Activated T-helper 9 cell treated with anti-CD3 and anti-CD28 coated beads, Interleukin-2, amount 50 U/mL, for 16 hours (primary cell): Measurements from ENCODE around the gene UBR3.
"Not testable (repeated sequence)": the region's sequence is repeated elsewhere in the genome, so short reads cannot be mapped to it uniquely, and the experiment has no call there.

Experiments
- DNase-seq: peaks from one replicate; pipeline ENCODE4 v3.0.0-alpha.2; 2020; ENCODE audit warnings: low read depth

Gene UBR3, protein sequence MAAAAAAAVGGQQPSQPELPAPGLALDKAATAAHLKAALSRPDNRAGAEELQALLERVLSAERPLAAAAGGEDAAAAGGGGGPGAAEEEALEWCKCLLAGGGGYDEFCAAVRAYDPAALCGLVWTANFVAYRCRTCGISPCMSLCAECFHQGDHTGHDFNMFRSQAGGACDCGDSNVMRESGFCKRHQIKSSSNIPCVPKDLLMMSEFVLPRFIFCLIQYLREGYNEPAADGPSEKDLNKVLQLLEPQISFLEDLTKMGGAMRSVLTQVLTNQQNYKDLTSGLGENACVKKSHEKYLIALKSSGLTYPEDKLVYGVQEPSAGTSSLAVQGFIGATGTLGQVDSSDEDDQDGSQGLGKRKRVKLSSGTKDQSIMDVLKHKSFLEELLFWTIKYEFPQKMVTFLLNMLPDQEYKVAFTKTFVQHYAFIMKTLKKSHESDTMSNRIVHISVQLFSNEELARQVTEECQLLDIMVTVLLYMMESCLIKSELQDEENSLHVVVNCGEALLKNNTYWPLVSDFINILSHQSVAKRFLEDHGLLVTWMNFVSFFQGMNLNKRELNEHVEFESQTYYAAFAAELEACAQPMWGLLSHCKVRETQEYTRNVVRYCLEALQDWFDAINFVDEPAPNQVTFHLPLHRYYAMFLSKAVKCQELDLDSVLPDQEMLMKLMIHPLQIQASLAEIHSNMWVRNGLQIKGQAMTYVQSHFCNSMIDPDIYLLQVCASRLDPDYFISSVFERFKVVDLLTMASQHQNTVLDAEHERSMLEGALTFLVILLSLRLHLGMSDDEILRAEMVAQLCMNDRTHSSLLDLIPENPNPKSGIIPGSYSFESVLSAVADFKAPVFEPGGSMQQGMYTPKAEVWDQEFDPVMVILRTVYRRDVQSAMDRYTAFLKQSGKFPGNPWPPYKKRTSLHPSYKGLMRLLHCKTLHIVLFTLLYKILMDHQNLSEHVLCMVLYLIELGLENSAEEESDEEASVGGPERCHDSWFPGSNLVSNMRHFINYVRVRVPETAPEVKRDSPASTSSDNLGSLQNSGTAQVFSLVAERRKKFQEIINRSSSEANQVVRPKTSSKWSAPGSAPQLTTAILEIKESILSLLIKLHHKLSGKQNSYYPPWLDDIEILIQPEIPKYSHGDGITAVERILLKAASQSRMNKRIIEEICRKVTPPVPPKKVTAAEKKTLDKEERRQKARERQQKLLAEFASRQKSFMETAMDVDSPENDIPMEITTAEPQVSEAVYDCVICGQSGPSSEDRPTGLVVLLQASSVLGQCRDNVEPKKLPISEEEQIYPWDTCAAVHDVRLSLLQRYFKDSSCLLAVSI (N-terminal part only)

DNA sequence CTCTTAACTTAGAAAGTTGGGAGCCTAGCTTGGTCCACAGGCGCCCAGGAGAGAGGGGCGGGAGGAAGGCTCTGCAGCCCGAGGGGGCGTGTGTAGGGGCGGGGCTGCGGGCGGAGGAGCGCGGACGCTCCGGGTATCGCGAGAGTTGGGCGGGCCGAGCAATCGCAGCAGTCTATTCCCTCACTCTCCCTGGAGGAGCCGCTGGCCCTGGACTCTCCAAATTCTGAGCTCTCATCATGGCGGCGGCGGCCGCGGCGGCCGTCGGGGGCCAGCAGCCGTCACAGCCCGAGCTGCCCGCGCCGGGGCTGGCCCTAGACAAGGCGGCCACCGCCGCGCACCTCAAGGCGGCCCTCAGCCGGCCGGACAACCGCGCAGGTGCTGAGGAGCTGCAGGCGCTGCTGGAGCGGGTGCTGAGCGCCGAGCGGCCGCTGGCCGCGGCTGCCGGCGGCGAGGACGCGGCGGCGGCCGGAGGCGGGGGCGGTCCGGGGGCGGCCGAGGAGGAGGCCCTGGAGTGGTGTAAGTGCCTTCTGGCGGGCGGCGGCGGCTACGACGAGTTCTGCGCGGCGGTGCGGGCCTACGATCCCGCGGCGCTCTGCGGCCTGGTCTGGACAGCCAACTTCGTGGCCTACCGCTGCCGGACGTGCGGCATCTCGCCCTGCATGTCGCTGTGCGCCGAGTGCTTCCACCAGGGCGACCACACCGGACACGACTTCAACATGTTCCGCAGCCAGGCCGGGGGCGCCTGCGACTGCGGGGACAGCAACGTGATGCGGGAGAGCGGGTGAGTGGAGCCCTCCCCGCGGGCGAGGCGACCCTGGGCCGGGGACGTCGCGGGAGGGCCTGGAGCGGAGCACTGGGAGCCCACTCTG lies at the start of gene UBR3:
TSS of gene UBR3 (plus strand) at position 183 of the 869 bp plus-strand sequence. CDS start at position 237, 54 bp downstream.
- DNase-seq, result peak; percentile 84

DNA sequence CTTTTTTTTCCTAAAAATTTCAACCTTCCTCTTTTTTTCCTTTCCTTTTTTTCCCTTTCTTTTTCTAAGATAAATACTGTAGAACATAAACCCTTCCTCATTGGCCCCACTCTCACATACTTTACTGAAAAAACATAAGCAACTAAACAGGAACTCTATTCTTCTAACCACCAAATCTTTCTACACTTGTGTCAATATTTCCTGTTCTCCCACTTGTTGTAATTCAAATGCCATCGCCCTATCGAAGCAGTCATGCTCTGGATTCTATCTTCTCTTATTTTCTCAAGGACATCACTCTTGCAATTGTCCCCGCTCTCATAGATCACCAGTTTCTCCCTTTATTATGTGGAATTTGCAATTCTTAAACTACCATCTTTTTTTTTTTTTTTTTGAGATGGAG lies 48.8 kb upstream of the UBR3 start:
- no peak for DNase-seq

DNA sequence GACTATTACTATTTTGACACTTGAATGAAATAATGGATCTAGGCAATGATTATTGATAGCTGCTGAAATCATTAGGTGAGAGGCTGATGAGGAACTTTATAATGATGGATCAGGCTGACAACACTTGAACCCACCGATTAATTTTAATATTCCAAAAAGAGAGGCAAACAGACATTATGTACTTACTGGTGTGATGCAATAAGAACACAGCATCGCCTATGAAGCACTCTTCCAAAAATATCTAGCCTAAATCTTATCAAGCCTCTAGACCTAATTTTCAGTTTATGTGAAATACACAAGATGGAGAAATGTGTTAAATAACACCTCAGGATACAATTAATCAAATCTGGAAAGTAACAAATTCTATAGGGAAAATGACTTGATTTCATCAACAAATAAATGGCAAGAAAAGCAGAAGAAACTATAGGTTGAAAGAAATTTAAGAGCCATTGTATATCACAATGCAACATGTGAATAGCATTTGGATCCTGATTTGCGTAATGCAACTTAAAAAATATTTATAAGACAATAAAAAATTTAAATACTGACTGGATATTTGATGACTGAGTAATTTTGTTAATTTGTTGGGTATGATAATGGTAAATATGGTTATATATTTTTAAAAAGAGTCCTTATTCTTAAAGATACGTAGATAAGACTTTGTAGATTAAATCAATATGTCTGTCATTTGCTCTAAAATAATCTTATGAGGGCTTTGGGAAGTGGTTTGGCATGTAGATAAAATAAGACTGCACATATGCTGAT lies 45.8 kb upstream of the UBR3 start:
- DNase-seq, result no peak

DNA sequence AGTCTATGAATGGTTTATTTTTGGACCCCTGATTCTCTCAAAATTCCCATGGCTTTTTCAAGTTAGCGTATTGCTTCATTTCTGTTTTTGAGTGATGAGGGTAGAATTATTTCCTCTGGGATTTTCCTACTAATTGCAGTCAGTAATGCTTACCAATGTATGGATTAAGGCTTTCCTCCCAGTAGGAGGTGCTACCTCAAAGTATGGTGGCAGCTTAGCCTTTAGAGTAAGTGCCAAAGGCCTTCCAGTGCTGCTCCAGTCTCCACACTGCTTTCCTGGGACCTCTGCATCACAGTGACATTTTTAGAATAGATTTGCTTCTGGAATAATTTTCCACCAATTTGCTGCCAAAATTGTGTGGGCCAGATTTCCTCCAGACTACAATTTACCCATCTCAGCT lies 44.7 kb upstream of the UBR3 start:
- no peak for DNase-seq

DNA sequence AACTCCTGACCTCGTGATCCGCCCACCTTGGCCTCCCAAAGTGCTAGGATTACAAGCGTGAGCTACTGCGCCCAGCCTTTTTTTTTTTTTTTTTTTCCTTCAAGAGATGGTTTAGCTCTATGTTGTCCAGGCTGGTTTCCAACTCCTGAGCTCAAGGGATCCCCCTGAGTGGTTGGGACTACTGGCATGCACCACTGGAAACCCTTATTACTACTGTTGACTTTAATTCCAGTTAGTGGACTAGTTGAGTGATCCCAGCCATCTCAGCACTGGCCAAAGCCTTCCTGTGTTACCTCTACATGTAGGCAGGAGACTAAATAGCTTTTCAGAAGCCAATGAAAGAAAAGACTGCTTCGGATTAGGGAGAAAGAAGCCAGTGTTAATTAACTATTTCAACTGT lies 36.7 kb upstream of the UBR3 start:
- no peak for DNase-seq

DNA sequence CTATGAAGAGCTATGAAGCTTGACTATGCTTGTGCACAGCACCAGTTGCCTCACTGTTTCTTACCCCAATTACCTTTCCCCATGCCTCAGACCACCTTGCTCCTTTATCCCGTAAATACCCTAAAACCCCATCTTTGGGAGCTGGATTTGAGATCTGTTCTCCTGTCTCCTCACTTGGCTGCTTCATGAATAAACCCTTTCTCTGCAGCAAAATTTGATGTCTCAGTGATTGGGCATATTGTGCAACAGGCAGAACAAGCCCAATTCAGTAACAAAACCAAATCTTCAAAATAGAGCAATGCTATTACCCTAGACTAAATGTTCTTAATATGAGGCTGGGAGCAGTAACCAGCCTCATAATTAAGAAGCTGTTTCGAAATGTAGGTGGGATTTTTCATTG lies 32.1 kb upstream of the UBR3 start:
- DNase-seq, result no peak

DNA sequence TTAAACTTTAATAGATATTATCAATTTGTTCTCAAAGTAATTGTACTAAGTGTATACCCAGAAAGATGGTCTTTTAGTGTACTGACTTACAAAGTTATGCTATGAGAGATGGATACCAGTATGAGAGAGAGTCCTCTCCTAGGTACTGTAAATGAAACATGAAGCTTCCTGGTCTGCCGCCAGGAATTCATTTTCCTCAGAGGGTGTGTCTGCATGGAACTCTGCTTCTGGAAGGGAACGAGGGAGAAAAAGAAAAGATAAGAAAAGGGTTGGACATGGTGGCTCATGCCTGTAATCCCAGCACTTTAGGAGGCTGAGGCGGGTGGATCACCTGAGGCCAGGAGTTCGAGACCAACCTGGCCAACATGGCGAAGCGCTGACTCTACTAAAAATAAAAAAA lies 30.8 kb upstream of the UBR3 start:
- DNase-seq, result no peak

DNA sequence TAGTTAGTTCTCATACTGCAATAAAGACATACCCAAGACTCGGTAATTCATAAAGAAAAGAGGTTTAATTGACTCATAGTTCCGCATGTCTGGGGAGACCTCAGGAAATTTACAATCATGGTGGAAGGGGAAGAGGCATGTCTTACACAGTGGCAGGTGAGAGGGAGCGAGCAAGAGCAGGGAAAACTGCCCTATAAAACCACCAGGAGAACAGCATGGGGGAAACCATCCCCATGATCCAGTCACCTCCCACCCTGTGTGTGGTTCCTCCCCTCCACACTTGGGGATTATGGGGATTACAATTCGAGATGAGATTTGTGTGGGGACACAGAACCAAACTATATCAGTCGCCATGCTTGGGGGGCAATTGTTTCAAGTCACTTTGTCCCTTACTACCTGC lies 29.7 kb upstream of the UBR3 start:
- DNase-seq, result no peak

DNA sequence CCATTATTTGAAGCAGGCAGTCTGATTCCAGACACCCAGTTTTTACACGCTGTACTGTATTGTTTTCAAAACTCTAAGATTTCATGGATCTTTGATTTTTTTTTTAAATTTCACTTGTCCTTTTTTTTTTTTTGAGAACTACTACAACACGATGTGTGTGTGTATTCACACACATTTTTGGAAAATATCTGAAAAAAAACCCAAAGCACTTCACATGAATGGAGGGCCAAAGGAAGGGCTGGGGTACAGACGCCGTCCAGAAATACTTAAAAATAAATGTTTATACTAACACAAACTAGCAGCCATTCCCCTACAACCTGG lies 28.9 kb upstream of the UBR3 start:
- no peak for DNase-seq

DNA sequence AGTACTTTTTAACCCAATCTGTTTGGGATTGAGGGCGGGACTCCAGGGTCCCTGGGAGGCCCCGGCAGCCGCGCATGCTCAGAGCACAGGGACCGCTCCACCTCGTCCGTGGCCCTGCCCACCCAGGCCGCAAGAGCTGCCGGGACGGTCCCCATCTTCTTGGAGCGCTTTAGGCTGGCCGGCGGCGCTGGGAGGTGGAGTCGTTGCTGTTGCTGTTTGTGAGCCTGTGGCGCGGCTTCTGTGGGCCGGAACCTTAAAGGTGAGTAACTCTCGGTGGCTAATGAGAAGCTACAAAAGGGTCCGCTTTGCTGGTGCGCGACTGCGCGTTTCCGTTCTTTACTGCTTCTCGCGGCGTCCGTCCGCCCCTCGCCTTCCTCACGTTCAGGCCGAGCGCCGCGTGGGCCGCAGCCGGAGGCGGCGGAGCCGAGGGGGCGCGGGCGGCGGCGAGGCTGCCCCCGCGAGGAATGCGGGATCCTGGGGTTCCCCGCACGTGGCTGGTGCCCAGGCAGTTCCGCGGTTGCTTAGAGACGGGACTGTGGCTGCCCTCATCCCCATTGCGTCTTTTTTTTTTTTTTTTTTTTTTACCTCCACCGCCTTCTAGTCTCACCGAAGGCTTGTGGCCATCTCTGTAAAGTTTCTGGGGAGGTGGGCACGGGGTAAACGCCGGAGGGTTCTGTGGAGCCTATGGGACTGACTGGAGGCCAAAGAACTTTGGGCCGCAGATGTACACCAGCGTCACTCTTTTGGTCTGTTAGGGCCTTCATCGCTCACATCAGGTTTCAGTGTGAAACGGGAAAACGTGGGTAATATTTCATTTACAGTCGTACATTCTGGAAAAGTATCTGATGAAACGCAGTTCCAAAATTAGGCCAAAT lies 28.3 kb upstream of the UBR3 start, which contains the start of gene SSB:
TSS of gene SSB (plus strand) at position 154 of the 875 bp plus-strand sequence. CDS start 2,090 bp downstream, outside the sequence.
- peak; percentile 92 for DNase-seq

DNA sequence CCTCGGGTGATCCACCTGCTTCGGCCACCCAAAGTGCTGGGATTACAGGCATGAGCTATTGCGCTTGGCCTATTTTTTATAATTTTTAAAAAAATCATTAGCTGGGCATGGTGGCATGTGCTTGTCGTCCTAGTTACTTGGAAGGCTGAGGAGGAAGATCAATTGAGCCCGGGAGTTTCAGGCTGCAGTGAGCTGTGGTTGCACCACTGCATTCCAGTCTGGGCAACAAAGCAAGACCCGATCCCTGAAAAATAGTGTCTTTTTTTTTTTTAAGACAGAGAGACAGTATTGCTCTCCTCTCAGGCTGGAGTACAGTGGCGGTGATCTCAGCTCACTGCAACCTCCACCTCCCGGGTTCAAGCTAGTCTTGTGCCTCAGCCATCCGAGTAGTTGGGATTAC lies 23.8 kb upstream of the UBR3 start:
- DNase-seq, result no peak

DNA sequence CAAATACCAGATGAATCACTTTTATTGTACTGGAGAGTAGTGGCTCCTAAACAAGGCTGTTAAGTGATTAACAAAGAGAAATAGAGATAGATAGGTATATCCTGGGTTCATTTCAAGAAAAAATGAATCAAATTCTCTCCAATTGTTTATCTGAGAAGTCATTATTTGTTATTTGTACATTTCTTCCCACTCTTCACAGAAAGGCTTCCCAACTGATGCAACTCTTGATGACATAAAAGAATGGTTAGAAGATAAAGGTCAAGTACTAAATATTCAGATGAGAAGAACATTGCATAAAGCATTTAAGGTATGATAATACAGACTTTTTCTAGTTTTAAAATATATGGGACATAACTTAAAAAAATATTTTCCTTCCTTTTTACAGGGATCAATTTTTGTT lies 20.7 kb upstream of the UBR3 start:
- no peak for DNase-seq

DNA sequence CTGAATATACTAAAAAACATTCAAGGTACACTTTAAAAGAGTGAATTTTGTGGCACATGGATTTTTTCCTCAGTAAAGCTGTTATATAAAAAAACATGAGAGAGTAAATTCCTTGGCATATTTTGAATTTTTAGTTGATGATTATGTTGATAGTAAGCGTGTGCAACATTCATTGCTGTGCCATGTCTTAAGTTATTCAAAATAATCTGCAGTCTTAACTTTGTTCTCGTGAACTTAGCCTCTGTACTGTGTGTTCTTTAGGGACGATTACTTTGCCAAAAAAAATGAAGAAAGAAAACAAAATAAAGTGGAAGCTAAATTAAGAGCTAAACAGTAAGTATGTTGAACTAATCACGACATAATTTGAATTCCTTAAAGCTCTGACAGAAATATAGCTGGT lies 19.0 kb upstream of the UBR3 start:
- no peak for DNase-seq

DNA sequence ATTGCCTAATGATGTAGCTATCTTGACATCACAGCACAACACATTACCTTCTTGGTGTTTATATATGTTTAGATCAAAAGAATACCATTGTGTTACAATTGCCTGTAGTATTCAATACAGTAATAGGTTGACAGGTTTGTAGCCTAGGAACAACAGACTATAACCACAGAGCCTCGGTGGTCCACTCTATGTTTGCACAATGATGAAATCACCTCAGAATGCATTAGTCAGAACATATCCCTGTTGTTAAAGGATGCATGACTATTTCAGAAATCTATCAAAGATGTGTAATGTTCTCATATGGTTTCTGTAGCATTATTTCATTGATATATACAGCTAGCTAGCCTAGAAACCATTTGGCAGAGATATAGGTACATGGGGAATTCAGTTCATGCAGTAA lies 11.4 kb upstream of the UBR3 start:
- DNase-seq, result no peak

DNA sequence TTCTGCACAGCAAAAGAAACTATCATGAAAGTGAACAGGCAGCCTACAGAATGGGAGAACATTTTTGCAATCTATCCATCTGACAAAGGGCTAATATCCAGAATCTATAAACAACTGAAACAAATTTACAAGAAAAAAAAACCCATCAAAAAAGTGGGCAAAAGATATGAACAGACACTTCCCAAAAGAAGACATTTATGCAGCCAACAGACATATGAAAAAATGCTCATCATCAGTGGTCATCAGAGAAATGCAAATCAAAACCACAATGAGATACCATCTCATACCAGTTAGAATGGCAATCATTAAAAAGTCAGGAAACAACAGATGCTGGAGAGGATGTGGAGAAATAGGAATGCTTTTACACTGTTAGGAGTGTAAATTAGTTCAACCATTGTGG lies 10.3 kb upstream of the UBR3 start:
- not testable (repeated sequence) for DNase-seq

DNA sequence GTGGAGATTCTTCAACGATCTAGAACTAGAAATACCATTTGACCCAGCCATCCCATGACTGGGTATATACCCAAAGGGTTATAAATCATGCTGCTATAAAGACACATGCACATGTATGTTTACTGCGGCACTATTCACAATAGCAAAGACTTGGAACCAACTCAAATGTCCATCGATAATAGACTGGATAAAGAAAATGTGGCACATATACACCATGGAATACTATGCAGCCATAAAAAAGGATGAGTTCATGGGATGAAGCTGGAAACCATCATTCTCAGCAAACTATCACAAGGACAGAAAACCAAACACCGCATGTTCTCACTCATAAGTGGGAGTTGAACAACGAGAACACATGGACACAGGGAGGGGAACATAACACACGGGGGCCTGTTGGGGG lies 9.9 kb upstream of the UBR3 start:
- not testable (repeated sequence) for DNase-seq

DNA sequence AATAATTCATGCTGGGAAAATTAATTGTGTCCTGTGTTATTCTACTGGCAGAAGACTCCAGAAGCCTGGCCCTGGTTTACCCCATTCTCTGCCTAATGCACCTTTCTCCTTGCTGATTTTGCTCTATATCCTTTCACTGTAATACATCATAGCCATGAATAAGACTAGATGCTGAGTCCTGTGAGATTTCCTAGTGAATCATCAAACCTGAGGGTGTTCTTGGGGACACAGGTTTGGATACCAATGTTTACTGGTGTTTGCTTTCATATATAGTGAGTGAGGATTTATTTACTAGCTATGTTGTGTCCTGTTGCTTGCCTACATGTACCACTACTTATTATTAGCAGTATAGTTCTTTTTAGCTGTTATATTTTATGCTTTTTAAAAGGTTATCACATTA lies 9.0 kb upstream of the UBR3 start:
- no peak for DNase-seq

DNA sequence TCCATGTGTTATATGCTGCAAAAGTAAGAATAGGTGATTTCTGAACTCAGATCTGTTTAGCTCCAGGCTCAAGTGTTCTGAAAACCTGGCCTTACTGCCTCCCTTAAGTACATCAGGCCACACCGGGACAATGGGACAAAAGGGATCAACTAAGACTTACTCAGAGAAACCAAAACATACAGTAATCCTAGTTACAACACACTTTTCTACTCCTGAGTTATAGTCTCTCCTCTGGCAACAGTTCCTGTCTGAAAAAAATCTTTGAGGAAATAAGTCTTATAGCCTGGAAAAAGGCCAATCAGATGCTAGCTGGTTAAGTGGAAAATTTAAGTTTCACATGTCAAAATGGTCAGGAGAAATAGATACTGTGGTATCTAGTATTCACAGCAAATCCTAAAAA lies 8.1 kb upstream of the UBR3 start:
- DNase-seq, result no peak

DNA sequence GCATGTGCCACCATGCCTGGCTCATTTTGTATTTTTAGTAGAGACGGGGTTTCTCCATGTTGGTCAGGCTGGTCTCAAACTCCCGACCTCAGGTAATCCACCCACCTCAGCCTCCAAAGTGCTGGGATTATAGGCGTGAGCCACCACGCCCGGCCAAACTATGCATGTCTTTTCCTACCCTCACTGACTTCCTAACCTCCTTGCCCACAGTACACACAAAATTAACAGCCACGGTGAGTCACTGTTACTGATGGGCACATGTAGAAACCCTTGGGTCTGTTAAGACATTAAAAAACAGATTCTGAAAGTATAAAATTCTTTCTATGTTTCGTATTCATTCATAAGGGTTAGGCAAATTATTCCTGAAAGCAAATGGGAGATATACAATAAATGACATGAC lies 7.2 kb upstream of the UBR3 start:
- not testable (repeated sequence) for DNase-seq

DNA sequence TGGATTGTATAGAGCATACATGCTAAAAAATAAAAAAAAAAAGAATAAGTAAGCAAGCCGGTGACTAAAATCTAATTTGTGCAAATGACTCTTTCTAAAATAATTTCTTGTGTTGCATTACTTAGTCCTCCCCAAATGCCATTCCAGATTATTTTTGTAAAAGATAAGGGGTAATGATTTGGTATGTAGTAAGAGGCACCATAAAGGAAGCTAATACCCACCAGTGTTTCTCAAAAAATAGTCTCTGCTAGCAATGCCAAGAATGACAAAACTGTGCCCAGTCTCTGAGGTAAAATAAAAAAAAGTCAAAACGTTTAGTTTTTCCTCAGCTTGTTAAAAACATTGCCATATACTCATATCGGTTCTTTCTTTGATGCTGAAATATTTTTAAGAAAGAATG lies 5.2 kb upstream of the UBR3 start:
- no peak for DNase-seq
